CD4-positive, alpha-beta T cell treated with Interleukin-12 subunit alpha and Interleukin-12 subunit beta, for 1 hour (primary cell): ENCODE measurements around the gene PLEKHB1.

ENCODE experiments used
- DNase-seq: peaks from one replicate; pipeline ENCODE4 v3.0.0-alpha.2; 2020

The PLEKHB1 gene, protein sequence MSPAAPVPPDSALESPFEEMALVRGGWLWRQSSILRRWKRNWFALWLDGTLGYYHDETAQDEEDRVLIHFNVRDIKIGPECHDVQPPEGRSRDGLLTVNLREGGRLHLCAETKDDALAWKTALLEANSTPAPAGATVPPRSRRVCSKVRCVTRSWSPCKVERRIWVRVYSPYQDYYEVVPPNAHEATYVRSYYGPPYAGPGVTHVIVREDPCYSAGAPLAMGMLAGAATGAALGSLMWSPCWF

GRCh38 chr11:73645972-73646631 lies at the start of gene PLEKHB1:
Gene PLEKHB1, plus strand, starts transcription at chr11:73646581. Its CDS starts 28 bp downstream, at chr11:73646609.
- DNase-seq, result no peak

DNA sequence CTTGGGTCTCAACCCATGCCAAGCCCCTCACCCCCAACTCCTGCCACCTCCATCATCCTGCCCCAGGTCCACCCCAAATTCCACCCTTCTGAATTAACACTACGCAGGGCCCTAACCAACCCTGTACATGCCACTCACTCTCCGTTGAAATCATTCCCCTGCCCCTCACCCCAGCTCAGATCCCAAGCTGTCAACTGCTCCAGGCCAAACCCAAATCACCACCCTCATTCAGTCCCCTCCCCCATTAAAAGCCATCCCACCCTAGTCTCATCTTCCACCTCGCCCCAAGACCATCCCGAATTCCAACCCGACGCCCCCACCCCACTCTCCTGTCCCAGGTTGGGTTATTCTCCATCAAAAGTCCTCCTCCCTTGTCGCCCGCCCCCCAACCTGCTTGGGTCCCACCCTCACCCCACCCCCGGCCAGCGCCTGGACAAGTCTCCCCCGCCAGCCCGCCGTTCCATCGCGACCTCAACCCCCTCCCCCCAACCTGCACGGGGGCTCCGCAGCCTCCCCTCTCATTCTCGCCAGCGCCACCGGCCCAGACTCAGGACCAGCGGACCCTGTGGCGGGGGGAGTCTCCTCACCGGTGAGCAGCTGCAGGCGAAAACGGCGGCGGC lies 48.9 kb upstream of the PLEKHB1 start:
- no peak for DNase-seq

DNA sequence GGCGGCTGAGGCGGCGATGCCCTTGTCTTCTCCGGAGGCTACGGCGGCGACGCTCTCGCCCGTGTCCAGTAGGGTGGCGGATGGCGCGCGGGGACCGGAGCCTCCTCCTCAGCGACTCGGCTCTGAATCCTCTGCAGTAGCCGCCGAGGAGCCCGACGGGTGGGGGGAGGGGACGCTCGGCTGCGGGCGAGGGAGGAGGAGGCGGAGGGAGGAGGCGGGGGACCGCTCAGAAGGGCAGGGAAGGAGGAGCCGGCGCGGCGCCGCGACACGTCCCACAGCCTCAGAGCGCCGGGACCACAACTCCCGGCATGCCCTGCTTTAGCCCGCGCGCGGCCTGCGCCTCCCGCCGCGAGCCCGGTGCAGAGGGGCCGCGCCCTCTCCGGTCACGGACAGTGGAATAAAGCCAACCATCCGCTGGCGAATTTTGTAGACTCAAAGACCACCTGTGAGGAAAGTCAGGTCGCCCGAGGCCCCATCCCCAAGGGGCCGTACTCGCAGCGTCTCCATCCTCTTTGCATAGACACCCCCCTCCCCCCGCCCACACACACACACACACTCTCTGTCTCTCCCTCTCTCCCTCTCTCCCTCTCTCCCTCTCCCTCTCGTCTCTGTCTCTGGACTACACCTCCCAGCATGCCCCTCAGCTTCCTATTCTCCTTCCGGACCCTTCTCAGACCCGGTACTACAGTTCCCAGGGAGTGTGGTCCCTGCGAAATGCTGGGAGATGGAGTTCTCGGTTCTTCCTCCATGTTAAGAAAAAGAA lies 48.2 kb upstream of the PLEKHB1 start, which contains the start of gene FAM168A:
Gene FAM168A, minus strand, starts transcription at position 157 of the 763 bp plus-strand sequence. CDS start 129,638 bp downstream, outside the sequence.
- DNase-seq, result peak; percentile 96

DNA sequence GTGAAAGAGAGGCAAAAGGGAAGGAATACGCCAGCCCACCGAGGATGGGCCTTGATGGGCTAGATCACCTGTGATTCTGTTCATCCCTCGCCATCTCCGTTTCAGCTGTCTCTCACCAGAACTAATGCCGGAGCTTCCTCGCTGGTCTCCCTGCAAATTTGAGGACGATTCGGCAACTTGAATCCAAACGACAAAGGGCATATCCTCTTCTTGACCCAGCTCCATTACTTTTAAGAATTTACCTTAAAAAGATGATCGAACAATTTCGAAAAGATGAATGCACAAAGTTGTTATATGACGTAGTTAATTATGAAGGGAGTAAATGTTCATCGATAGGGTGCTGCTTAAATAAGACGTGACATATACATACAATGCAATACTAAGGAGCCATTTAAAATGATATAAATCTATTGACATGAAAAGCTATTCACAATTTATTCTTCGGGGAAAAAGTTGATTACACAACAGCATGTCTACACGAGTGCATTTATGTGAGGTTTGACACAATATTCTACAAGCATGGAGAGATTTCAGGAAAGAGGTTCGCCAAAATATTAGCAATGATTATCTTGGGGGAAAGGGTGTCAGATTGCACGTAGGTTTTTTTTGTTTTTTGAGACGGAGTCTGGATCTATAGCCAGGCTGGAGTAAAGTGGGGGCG lies 47.5 kb upstream of the PLEKHB1 start:
- DNase-seq, result no peak

DNA sequence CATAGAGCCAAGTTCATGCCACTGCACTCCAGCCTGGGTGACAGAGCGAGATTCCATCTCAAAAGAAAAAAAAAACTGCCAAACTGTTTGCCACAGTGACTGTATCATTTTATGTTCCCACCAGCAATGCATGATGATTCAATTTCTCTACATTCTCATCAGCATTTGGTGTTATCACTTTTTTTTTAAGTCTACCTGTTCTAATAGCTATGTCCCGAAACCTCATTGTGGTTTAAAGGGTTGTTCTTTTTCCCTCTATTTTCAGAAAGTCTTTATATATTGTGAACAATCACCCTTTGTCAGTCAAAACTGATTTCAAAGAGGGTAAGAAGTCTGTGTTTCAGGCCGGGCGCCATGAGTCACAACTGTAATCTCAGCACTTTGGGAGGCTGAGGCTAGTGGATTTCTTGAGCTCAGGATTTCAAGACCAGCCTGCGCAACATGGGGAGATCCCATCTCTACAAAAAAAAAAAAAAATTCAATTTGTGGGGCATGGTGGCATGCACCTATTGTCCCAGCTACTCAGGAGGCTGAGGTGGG lies 33.7 kb upstream of the PLEKHB1 start:
- DNase-seq, result no peak

DNA sequence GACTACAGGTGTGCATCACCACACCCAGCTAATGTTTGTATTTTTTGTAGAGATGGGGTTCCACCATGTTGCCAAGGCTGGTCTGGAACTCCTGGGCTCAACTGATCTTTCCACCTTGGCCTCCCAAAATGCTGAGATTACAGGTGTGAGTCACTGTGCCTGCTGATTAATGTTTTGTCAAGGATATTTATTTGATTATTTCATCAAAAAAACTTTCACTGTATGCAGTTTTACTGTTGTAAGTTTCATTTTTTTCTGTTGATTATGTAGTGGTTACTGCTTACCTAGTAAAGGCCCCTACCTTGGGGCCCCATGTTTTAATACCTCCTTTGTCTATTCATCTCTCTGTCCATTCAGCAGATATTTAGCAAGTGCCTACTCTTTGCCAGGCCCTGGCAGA lies 31.8 kb upstream of the PLEKHB1 start:
- DNase-seq, result no peak

- DNase-seq, result no peak
Measured at GRCh38 chr11:73622926-73623593, 23.3 kb upstream of the PLEKHB1 start.

DNA sequence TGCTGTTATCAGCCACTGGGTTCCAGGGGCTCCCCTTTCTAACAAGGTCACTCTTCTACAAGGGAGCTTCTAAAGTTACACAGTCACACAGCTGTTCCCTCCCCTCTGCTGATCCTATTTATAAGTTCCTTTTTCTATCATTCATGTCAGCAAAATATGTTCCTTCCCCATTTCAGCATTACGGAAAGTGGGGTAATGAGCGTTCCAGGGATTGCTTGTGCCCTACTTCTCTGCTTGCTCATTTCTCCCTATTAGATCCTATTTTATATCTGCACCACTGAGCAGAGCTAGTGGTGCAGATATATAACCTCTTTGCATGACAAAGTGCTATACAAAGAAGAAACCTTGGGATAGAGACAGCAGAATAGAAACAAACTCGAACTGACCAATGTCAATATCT lies 22.7 kb upstream of the PLEKHB1 start:
- no peak for DNase-seq

DNA sequence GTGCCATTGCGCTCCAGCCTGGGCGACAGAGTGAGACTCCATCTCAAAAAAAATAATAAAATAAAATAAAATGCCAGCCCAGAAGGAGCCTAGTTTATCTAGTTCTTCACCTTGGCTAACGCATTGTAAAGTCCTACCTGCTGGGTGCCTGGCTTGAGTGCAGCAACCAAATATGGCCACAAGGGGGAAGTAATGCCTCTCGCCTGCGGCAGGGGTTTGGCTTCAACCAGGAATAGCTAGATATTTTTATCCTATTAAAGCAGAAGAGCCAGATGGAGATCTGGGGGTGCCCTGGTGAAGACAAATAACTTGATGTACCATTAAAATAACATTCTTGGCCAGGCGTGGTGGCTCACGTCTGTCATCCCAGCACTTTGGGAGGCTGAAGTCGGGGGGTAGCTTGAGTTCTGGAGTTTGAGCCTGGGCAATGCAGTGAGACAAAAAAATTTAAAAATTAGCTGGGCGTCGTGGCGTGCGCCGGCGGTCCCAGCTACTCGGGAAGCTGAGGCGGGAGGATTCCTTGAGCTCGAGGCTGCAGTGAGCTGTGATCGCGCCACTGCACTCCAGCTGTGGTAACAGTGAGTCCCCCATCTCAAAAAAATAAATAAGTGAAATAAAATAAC lies 20.6 kb upstream of the PLEKHB1 start:
- peak; percentile 75 for DNase-seq

GRCh38 chr11:73629907-73630306 lies 16.5 kb upstream of the PLEKHB1 start:
- no peak for DNase-seq

DNA sequence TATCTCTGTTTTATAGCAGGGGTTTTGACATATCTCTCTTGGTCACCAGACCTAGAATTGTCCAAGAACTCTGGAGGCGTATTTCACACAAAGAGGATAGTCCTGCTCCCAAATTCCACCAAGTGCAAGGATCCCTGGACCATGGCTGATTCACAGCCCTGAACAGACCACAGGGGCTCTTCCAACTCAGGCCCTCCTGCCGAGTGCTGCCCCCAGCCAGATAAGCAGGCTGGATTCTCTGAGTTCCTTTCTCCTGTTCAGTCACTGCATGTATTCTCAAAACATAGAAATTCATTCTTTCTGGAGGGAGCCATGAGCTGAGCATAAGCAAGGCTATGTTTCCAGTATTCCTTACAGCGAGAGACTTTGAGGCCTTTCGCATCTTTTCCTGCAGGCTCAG lies 13.4 kb upstream of the PLEKHB1 start:
- no peak for DNase-seq

DNA sequence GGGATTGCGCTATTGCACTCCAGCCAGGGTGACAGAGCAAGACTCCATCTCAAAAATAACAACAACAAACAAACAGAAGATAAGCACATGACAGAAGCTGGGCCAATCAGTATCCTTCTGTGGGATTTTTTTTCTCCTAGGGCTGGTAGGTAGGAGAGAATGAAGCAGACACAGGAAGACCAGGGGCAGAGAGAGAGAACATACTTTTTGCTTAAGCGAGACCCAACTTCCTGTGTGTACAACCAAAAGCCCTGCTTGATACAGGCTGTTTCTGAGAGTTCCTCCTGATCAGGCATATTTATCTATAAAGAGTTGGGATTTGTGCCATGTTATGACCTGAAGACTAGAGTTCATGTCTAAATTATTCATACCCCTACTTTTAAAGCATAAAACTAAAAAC lies 12.4 kb upstream of the PLEKHB1 start:
- no peak for DNase-seq

GRCh38 chr11:73635721-73636120 lies 10.7 kb upstream of the PLEKHB1 start:
- DNase-seq, result no peak

DNA sequence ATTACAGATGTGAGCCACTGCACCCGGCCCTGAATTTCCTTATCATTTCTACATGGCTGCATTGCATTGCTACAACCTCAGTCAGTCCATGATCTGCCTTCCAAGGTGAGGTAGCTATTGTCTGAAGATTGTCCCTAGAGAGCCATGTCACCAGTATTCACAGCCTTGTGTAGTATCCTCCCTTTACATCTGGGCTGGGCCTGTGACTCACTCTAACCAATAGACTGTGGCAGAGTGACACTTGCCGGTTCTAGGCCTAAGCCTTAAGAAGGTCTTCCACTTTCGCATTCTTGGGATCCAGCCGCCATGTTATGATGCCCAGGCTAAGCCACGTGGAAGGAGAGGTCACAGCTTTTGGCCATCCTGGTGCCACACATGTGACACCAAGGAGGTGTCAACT lies 10.1 kb upstream of the PLEKHB1 start:
- no peak for DNase-seq

- DNase-seq, result no peak
Measured at GRCh38 chr11:73637012-73637411, 9.4 kb upstream of the PLEKHB1 start.

GRCh38 chr11:73640592-73640991 lies 5.8 kb upstream of the PLEKHB1 start:
- no peak for DNase-seq

GRCh38 chr11:73641668-73642067 lies 4.7 kb upstream of the PLEKHB1 start:
- no peak for DNase-seq

GRCh38 chr11:73645121-73645969 lies 1.0 kb upstream of the PLEKHB1 start:
- no peak for DNase-seq

DNA sequence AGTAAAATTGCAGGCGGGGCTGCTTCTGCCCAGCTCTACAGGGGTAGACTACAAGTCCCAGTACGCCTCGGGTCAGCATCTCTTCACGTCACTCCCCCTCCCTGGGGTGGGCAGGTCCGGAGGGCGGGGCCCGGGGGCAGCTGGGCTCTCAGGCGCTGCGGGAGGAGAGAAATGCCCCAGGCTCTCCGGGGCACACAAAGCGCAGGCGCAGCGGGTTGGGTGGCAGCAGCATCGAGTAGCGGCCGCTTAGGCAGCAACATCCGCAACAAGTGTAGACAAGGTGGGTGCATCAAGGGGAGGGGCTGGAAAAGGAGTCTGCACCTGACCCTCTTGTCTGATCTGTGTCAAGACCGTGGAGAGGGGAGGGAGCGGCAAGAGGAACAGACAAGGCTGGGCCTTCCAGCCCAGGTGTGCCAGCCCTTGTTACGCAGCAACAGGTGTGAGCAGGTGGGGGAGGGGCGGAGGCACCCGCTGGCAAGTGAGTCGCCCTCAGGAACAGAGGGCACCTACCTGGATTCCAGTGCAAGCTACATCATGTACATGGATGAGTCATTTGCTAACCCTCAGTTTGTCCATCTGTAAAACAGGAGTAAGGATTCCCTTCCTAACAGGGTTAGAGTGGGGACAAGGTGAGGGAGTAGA lies 1.2 kb downstream of the PLEKHB1 start:
- peak; percentile 96 for DNase-seq

DNA sequence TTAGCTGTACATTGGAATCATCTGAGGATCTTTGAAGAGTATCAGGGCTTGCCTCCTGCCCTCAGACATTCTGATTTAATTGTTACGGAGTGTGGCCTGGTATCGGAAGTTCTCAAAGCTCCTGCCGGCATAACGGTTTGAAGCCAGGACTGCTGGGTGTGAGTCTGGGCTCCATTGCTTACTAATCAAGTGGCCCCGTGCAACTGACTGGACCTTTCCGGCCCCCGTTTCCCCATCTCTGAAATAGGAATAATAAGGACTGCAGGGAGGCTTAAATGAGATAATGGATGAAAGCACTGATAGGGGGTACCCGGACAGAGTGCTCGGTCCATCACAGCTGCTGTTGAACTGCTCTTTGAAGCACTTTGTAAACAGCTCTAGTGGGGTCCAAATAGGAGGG lies 1.7 kb downstream of the PLEKHB1 start:
- DNase-seq, result no peak
